ENCODE measurements around the gene VAV1.
"Not testable (repeated sequence)": the region's sequence is repeated elsewhere in the genome, so short reads cannot be mapped to it uniquely, and the experiment has no call there.

The VAV1 gene

DNA sequence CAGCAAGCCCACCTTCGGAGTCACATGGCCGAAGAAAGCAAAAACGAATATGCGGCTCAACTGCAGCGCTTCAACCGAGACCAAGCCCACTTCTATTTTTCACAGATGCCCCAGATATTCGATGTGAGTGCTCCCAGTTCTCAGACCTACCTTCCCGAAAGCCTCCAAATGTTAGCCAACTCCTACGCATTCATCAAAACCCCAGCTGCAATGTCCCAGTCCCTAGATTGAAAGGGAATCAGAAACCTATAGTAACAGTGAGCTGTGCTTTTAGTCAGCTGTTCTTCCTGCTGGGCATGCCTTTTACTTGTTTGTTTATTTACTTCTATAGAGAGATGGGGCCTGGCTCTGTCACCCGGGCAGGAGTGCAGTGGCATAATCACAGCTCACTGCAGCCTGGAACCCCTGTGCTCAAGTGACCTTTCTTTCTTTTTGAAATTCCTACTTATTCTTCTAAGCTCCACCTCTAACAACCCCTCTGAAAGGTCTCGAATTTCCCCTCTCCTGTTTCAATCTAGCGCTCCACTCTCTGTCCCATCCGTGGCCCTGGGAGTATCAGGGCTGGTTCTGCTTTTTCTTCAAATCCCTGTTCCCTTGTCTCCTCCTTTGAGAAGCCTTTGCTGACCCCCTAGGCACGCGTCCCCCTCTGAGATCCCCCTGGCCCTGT is 28.7 kb upstream of the VAV1 start:
- no peak for DNase-seq (ENCODE audit: low read depth)
- TF ChIP-seq CTCF (IDR thresholded peaks at IDR 0.05; ENCODE audit: control insufficient read depth, insufficient read depth, low read depth, low read length, missing control alignments): no peak

DNA sequence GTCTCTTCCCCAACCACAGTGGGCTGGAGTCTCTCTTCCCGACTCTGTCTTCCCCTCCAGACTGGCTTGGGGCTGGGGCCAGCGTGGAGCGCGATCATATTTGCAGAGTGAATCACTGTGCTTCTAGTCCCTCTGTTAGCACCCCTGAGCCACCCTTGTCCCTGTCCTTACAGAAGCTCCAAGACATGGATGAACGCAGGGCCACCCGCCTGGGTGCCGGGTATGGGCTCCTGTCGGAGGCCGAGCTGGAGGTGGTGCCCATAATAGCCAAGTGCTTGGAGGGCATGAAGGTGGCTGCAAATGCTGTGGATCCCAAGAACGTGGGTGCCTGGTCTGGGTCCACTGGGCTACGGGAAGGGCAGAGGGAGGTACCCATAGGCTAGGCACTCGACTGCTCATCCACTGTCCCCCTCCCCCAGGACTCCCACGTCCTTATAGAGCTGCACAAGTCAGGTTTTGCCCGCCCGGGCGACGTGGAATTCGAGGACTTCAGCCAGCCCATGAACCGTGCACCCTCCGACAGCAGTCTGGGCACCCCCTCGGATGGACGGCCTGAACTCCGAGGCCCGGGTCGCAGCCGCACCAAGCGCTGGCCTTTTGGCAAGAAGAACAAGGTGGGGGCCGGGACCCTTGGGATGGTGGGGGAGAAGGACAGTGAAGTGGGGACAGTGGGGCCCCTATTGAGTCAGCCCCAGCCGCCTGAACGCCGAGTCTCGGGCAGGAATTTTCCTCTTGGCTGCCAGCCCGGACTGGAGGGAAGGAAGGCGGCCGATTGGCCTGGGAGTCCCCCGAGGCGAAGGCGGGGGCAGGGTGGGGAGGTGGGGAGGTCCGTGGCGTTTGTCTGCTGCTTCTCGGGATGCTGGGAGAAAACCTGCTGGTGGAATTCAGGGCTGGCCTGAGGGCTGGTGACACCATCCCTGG is 27.9 kb upstream of the VAV1 start:
- no peak overlapping the region for H3K4me3 ChIP-seq (ENCODE audit: control insufficient read depth, low read depth, low read length)
- DNase-seq (ENCODE audit: low read depth): no peak
- no peak for TF ChIP-seq CTCF (IDR thresholded peaks at IDR 0.05; ENCODE audit: control insufficient read depth, insufficient read depth, low read depth, low read length, missing control alignments)

More for the DNA sequence above, 28.7 kb upstream of the VAV1 start:
- H3K4me3 ChIP-seq (ENCODE audit: control insufficient read depth, low read depth, low read length): no peak overlapping the region

GRCh38 chr19:6745965-6746364 is 26.5 kb upstream of the VAV1 start:
- H3K4me3 ChIP-seq (ENCODE audit: control insufficient read depth, low read depth, low read length): no peak overlapping the region
- no peak for DNase-seq (ENCODE audit: low read depth)
- TF ChIP-seq CTCF (IDR thresholded peaks at IDR 0.05; ENCODE audit: control insufficient read depth, insufficient read depth, low read depth, low read length, missing control alignments): no peak

GRCh38 chr19:6748543-6748942 is 24.0 kb upstream of the VAV1 start:
- DNase-seq (ENCODE audit: low read depth): not testable (repeated sequence)

GRCh38 chr19:6750062-6750461 is 22.4 kb upstream of the VAV1 start:
- no peak overlapping the region for H3K4me3 ChIP-seq (ENCODE audit: control insufficient read depth, low read depth, low read length)
- no peak for TF ChIP-seq CTCF (IDR thresholded peaks at IDR 0.05; ENCODE audit: control insufficient read depth, insufficient read depth, low read depth, low read length, missing control alignments)
- DNase-seq (ENCODE audit: low read depth): no peak

More at GRCh38 chr19:6748543-6748942, 24.0 kb upstream of the VAV1 start:
- H3K4me3 ChIP-seq (ENCODE audit: control insufficient read depth, low read depth, low read length): not testable (repeated sequence)

DNA sequence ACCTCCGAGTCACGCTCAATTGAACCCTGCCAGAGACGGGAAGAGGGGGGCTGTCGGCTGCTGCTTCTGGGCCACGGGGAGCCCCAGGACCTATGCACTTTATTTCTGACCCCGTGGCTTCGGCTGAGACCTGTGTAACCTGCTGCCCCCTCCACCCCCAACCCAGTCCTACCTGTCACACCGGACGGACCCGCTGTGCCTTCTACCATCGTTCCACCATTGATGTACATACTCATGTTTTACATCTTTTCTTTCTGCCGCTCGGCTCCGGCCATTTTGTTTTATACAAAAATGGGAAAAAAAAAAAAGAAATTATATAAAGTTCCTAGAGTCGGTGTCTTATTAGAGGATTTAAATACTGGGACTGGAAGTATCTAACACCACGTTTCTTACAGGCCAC is 21.3 kb upstream of the VAV1 start:
- no peak overlapping the region for H3K4me3 ChIP-seq (ENCODE audit: control insufficient read depth, low read depth, low read length)
- DNase-seq (ENCODE audit: low read depth): no peak
- no peak for TF ChIP-seq CTCF (IDR thresholded peaks at IDR 0.05; ENCODE audit: control insufficient read depth, insufficient read depth, low read depth, low read length, missing control alignments)
